HEK293 (cell line): ENCODE data around the gene PDCD7.

Experiments used
- CTCF ChIA-PET: fragments of 350-600 bp; formaldehyde crosslinking; extraction: SDS; loops from one replicate; lab custom pipeline; 2021; ENCODE audit warnings: antibody characterized with exemption; lab: Yijun Ruan, JAX
- POLR2A ChIA-PET: fragments of 300-600 bp; formaldehyde crosslinking; extraction: SDS; loops from one replicate; lab custom pipeline; 2020; ENCODE audit warnings: antibody characterized with exemption, inconsistent platforms; lab: Yijun Ruan, JAX
- H3K27ac ChIP-seq: fragments of 200-500 bp; sonication (Bioruptor generic); 2 replicates; pipeline ENCODE4 v1.5.1; 2014; ENCODE audit warnings: low read depth, low read length, control low read depth, inconsistent platforms; ENCODE audit errors: extremely low read depth
- H3K36me3 ChIP-seq, 2 experiments: fragments of 200-500 bp in 1 of 2; sonication (Bioruptor generic) in 1 of 2; 1 replicate in 1 of 2; 2 replicates in 1 of 2; pipeline ENCODE4 v1.5.1; 2014 to 2017; ENCODE audit warnings: inconsistent platforms in 2 of 2, low read length in 2 of 2; ENCODE audit not compliant: control insufficient read depth in 2 of 2, insufficient read depth in 1 of 2
- H3K4me1 ChIP-seq: fragments of 200-500 bp; sonication (Bioruptor generic); 2 replicates; pipeline ENCODE4 v1.5.1; 2014; ENCODE audit warnings: mild to moderate bottlenecking, low read length, inconsistent platforms; ENCODE audit not compliant: control insufficient read depth, insufficient read depth
- H3K4me3 ChIP-seq: 2 replicates; pipeline ENCODE4 v1.5.1; 2011; ENCODE audit warnings: low read depth, mild to moderate bottlenecking, control low read depth, low read length, moderate library complexity
- H3K9me3 ChIP-seq: fragments of 200-500 bp; sonication (Bioruptor generic); 2 replicates; pipeline ENCODE4 v1.5.1; 2014; ENCODE audit warnings: low read depth, low read length, inconsistent platforms; ENCODE audit not compliant: control insufficient read depth, insufficient read depth
- HIC1 ChIP-seq: fragments of 450-650 bp; formaldehyde crosslinking; IDR thresholded peaks from 2 replicates; pipeline ENCODE4 v1.5.1; 2016; ENCODE audit warnings: missing biosample characterization, missing genetic modification characterization
- HOXD13 ChIP-seq: sonication (generic); formaldehyde crosslinking; IDR thresholded peaks from 2 replicates; pipeline ENCODE4 v1.8.0; 2022; ENCODE audit warnings: missing genetic modification reagents, borderline replicate concordance
- MEIS1 ChIP-seq: sonication (generic); formaldehyde crosslinking; IDR thresholded peaks from 2 replicates; pipeline ENCODE4 v1.8.1; 2022; ENCODE audit warnings: missing genetic modification reagents, mild to moderate bottlenecking, borderline replicate concordance
- SP7 ChIP-seq: fragments of 450-650 bp; formaldehyde crosslinking; IDR thresholded peaks from 2 replicates; pipeline ENCODE4 v1.5.1; 2016; ENCODE audit warnings: missing biosample characterization, missing genetic modification characterization
- TCF7L2 ChIP-seq: IDR thresholded peaks from 2 replicates; pipeline ENCODE4 v1.6.1; 2011; ENCODE audit warnings: low read depth, mild to moderate bottlenecking, inconsistent platforms, low read length, moderate library complexity, borderline replicate concordance
- WT1 ChIP-seq: fragments of 450-650 bp; formaldehyde crosslinking; IDR thresholded peaks from 2 replicates; pipeline ENCODE4 v1.5.1; 2016; ENCODE audit warnings: missing biosample characterization, missing genetic modification characterization
- ZBTB10 ChIP-seq: fragments of 450-650 bp; formaldehyde crosslinking; IDR thresholded peaks from 2 replicates; pipeline ENCODE4 v1.5.1; 2016; ENCODE audit warnings: missing biosample characterization, missing genetic modification characterization
- ZBTB11 ChIP-seq: fragments of 450-650 bp; formaldehyde crosslinking; conservative IDR thresholded peaks from 2 replicates; pipeline ENCODE4 v1.5.1; 2016; ENCODE audit warnings: low read depth, missing biosample characterization, missing genetic modification characterization
- ZBTB17 ChIP-seq: fragments of 450-650 bp; formaldehyde crosslinking; IDR thresholded peaks from 2 replicates; pipeline ENCODE4 v1.5.1; 2016; ENCODE audit warnings: missing biosample characterization, missing genetic modification characterization
- ZNF140 ChIP-seq: fragments of 450-650 bp; formaldehyde crosslinking; IDR thresholded peaks from 2 replicates; pipeline ENCODE4 v1.5.1; 2016; ENCODE audit warnings: missing biosample characterization, missing genetic modification characterization
- ZNF2 ChIP-seq: fragments of 450-650 bp; formaldehyde crosslinking; IDR thresholded peaks from 2 replicates; pipeline ENCODE4 v1.5.1; 2016; ENCODE audit warnings: missing biosample characterization, missing genetic modification characterization
- ZNF302 ChIP-seq: fragments of 450-650 bp; formaldehyde crosslinking; IDR thresholded peaks from 2 replicates; pipeline ENCODE4 v1.5.1; 2016; ENCODE audit warnings: missing biosample characterization, missing genetic modification characterization, low read depth
- ZNF362 ChIP-seq: fragments of 450-650 bp; formaldehyde crosslinking; IDR thresholded peaks from 2 replicates; pipeline ENCODE4 v1.5.1; 2016; ENCODE audit warnings: missing biosample characterization, missing genetic modification characterization
- ZNF394 ChIP-seq: fragments of 450-650 bp; formaldehyde crosslinking; IDR thresholded peaks from 2 replicates; pipeline ENCODE4 v1.5.1; 2016; ENCODE audit warnings: missing biosample characterization, missing genetic modification characterization, mild to moderate bottlenecking, moderate library complexity, borderline replicate concordance
- ZNF513 ChIP-seq: fragments of 450-650 bp; IDR thresholded peaks from 2 replicates; pipeline ENCODE4 v1.5.1; 2018; ENCODE audit warnings: missing biosample characterization, missing genetic modification characterization
- ZNF530 ChIP-seq: fragments of 450-650 bp; formaldehyde crosslinking; IDR thresholded peaks from 2 replicates; pipeline ENCODE4 v1.5.1; 2016; ENCODE audit warnings: low read depth, missing biosample characterization, missing genetic modification characterization
- ZNF639 ChIP-seq: fragments of 450-650 bp; formaldehyde crosslinking; IDR thresholded peaks from 2 replicates; pipeline ENCODE4 v1.5.1; 2016; ENCODE audit warnings: missing biosample characterization, missing genetic modification characterization
- ZNF677 ChIP-seq: fragments of 450-650 bp; IDR thresholded peaks from 2 replicates; pipeline ENCODE4 v1.5.0; 2018; ENCODE audit warnings: missing biosample characterization, mild to moderate bottlenecking, missing genetic modification characterization, moderate library complexity
- ZNF791 ChIP-seq: fragments of 450-650 bp; formaldehyde crosslinking; IDR thresholded peaks from 2 replicates; pipeline ENCODE4 v1.5.1; 2016; ENCODE audit warnings: missing biosample characterization, missing genetic modification characterization
- ZSCAN4 ChIP-seq: fragments of 450-650 bp; formaldehyde crosslinking; IDR thresholded peaks from 2 replicates; pipeline ENCODE4 v1.5.1; 2017; ENCODE audit warnings: missing biosample characterization, missing genetic modification characterization

The PDCD7 gene

GRCh38 chr15:65084500-65085206 is 49.0 kb downstream of the PDCD7 start:
- CTCF ChIA-PET: interaction anchor here (0.7 to 8.2 kb wide), 6 partner anchors 8 to 275 kb away, joined by 3 to 94 read pairs (median 5); no protein-coding TSS in a partner anchor
- no peak overlapping the region for H3K4me3 ChIP-seq
- peaks cover 9% of the 10 kb centered on the region for H3K4me1 ChIP-seq
- TF ChIP-seq ZNF513 (tag by site-specific recombination): no peak
- TF ChIP-seq ZBTB17 (tag by site-specific recombination): no peak
- TF ChIP-seq MEIS1 (CRISPR knock-in tag): no peak
- no peak for TF ChIP-seq HOXD13 (CRISPR knock-in tag)
- no peak for TF ChIP-seq HIC1 (tag by site-specific recombination)
- no peak for TF ChIP-seq SP7 (tag by site-specific recombination)
- no peak for TF ChIP-seq ZNF791
- no peak for TF ChIP-seq ZNF362
- TF ChIP-seq ZNF677 (tag by site-specific recombination): no peak
- no peak for TF ChIP-seq ZNF394 (tag by site-specific recombination)
- no peak for TF ChIP-seq TCF7L2
- TF ChIP-seq ZNF2: no peak
- TF ChIP-seq ZBTB11: no peak
- TF ChIP-seq ZNF530 (tag by site-specific recombination): no peak
- no peak for TF ChIP-seq ZBTB10 (tag by site-specific recombination)
- no peak for TF ChIP-seq ZNF302 (tag by site-specific recombination)
- no peak for TF ChIP-seq ZNF639
- no peak for TF ChIP-seq ZNF140 (tag by site-specific recombination)
- TF ChIP-seq ZSCAN4: no peak
- TF ChIP-seq WT1 (tag by site-specific recombination): no peak
- no peaks in the 10 kb centered on the region for H3K9me3 ChIP-seq
- H3K27ac ChIP-seq: no peak overlapping the region
- H3K36me3 ChIP-seq: no peaks in the 10 kb centered on the region
- POLR2A ChIA-PET: interaction anchor here (0.7 kb wide), 1 partner anchor 33 kb away, joined by 3 read pairs; no protein-coding TSS in a partner anchor
